A549 (cell line): ENCODE results near the gene ASF1B. TPM values are rescaled to one million over a fixed set of nuclear protein-coding genes. Genes with fewer than 3 reads are reported as not detected.

Source experiments
- ATAC-seq, 2 experiments: fragments of 200-7000 bp in 1 of 2; fragments of >200 bp in 1 of 2; cut with Nextera tagmentation in 1 of 2; cut with Tn5 transposase in 1 of 2; 3 replicates each; pipeline versions ENCODE4 v1.8.0 to v1.9.1; 2018 to 2020; ENCODE audit warnings: mild to moderate bottlenecking in 1 of 2, moderate library complexity in 1 of 2
- CTCF ChIA-PET: fragments of 300-600 bp; sonication (Branson Sonifier 250); formaldehyde crosslinking; extraction: SDS; loops from one replicate; lab custom pipeline; 2021; ENCODE audit warnings: antibody characterized with exemption, inconsistent platforms; lab: Yijun Ruan, JAX
- POLR2A ChIA-PET: fragments of 350-600 bp; formaldehyde crosslinking; extraction: SDS; loops from one replicate; lab custom pipeline; 2021; ENCODE audit warnings: antibody characterized with exemption, inconsistent platforms; lab: Yijun Ruan, JAX
- DNase-seq, 2 experiments: peaks; one replicate each; pipeline versions ENCODE4 v3.0.0 to v3.0.0-alpha.2; 2011 to 2016; ENCODE audit warnings: low read depth in 1 of 2, low spot score in 1 of 2
- FAIRE-seq: peaks from 2 replicates; lab custom pipeline; 2011; peaks lifted over from hg19 to GRCh38; lab: Jason Lieb, UNC
- H3K27ac ChIP-seq, 2 experiments: fragments of >200 bp; sonication (Bioruptor Twin); formaldehyde crosslinking; 3 replicates each; pipeline ENCODE4 v1.5.1; 2016 to 2017
- H3K4me1 ChIP-seq: fragments of >200 bp; sonication (Bioruptor Twin); formaldehyde crosslinking; 3 replicates; pipeline ENCODE4 v1.6.1; 2016
- H3K4me2 ChIP-seq: fragments of >200 bp; sonication (Bioruptor Twin); formaldehyde crosslinking; 3 replicates; pipeline ENCODE4 v1.6.1; 2016
- H3K4me3 ChIP-seq: fragments of >200 bp; sonication (Bioruptor Twin); formaldehyde crosslinking; 3 replicates; pipeline ENCODE4 v1.5.1; 2016
- H3K9me3 ChIP-seq: fragments of >200 bp; sonication (Bioruptor Twin); formaldehyde crosslinking; 3 replicates; pipeline ENCODE4 v1.6.1; 2016
- CEBPB ChIP-seq, 2 experiments: fragments of >200 bp in 1 of 2; sonication (Bioruptor Twin) in 1 of 2; formaldehyde crosslinking in 1 of 2; IDR thresholded peaks; 2 replicates each; pipeline ENCODE4 v1.6.1; 2012 to 2016
- HES2 ChIP-seq: fragments of >200 bp; sonication (Bioruptor Twin); formaldehyde crosslinking; IDR thresholded peaks from 2 replicates; pipeline ENCODE4 v1.6.1; 2016
- HOXA7 ChIP-seq: fragments of 250-450 bp; sonication (Bioruptor Pico); IDR thresholded peaks from 2 replicates; pipeline ENCODE4 v1.5.0; 2020; ENCODE audit warnings: mild to moderate bottlenecking, moderate library complexity
- HOXB5 ChIP-seq: fragments of 250-450 bp; sonication (Bioruptor Pico); IDR thresholded peaks from 2 replicates; pipeline ENCODE4 v1.5.0; 2020; ENCODE audit warnings: mild to moderate bottlenecking, moderate library complexity
- KDM1A ChIP-seq: fragments of 200-600 bp; sonication (generic); IDR thresholded peaks from 2 replicates; pipeline ENCODE4 v1.6.1; 2016; ENCODE audit warnings: low read depth, mild to moderate bottlenecking
- MAFK ChIP-seq: fragments of 450-650 bp; IDR thresholded peaks from 2 replicates; pipeline ENCODE4 v1.6.1; 2014; ENCODE audit not compliant: partially characterized antibody
- MAX ChIP-seq: IDR thresholded peaks from 2 replicates; pipeline ENCODE4 v1.6.1; 2012
- MYC ChIP-seq: IDR thresholded peaks from 2 replicates; pipeline ENCODE4 v1.6.1; 2012; ENCODE audit warnings: mild to moderate bottlenecking, inconsistent platforms, low read length, improper control_type of control experiment, borderline replicate concordance
- NFE2L2 ChIP-seq: fragments of 150-350 bp; conservative IDR thresholded peaks from 2 replicates; pipeline ENCODE4 v1.6.1; 2014; ENCODE audit warnings: low read length
- PHF8 ChIP-seq: fragments of 200-600 bp; sonication (generic); IDR thresholded peaks from 2 replicates; pipeline ENCODE4 v1.6.1; 2016; ENCODE audit warnings: low read depth, mild to moderate bottlenecking, antibody characterized with exemption, moderate library complexity, borderline replicate concordance
- POLR2A ChIP-seq: IDR thresholded peaks from 2 replicates; pipeline ENCODE4 v1.6.1; 2012; ENCODE audit warnings: mild to moderate bottlenecking, low read length
- POLR2AphosphoS2 ChIP-seq: conservative IDR thresholded peaks from 2 replicates; pipeline ENCODE4 v1.6.1; 2012; ENCODE audit warnings: low read length, improper control_type of control experiment, inconsistent platforms
- RCOR1 ChIP-seq: fragments of 150-350 bp; IDR thresholded peaks from 2 replicates; pipeline ENCODE4 v1.6.1; 2014; ENCODE audit warnings: antibody characterized with exemption, low read length, low read depth
- RNF2 ChIP-seq: fragments of 200-600 bp; sonication (generic); IDR thresholded peaks from 2 replicates; pipeline ENCODE4 v1.6.1; 2016; ENCODE audit warnings: low read depth, mild to moderate bottlenecking, antibody characterized with exemption, moderate library complexity, borderline replicate concordance
- ZC3H11A ChIP-seq: fragments of 450-650 bp; IDR thresholded peaks from 2 replicates; pipeline ENCODE4 v1.6.1; 2014; ENCODE audit warnings: antibody characterized with exemption, mild to moderate bottlenecking
- WGBS: methylation state at CpG from one replicate; pipeline ENCODE4 v1.1.6; 2017; ENCODE audit errors: missing lambda C conversion rate; 5-methylcytosine and 5-hydroxymethylcytosine counted together
- polyA plus RNA-seq, 4 experiments: library from polyadenylated mRNA; depleted of rRNA in 3 of 4; stranded (reverse); fragments of >200 nt; fragmentation: RNase III in 1 of 4; extraction: RNeasy Plus Mini Kit Qiagen cat#74134 plus additional on column Dnase treatment in 1 of 4; gene quantifications; 2 replicates in 3 of 4; 3 replicates in 1 of 4; pipeline ENCODE4 v1.2.3, GENCODE V29; 2011 to 2017
- TF ChIP-seq, protein P1 (sequence below): fragments of 250-450 bp; sonication (Bioruptor Pico); IDR thresholded peaks from 2 replicates; pipeline ENCODE4 v1.5.0; 2021; ENCODE audit warnings: mild to moderate bottlenecking, moderate library complexity, borderline replicate concordance
- TF ChIP-seq, protein P2 (sequence below): IDR thresholded peaks from 2 replicates; pipeline ENCODE4 v1.6.1; 2012; ENCODE audit warnings: low read depth, borderline replicate concordance

The ASF1B gene
- polyA plus RNA-seq, 2 of the 4 experiments (the other 2 are of a cell fraction), result 12.1 to 46.2 TPM

GRCh38 chr19:14112809-14113385, 23.5 kb downstream of the ASF1B start (continued):
- TF ChIP-seq, protein P1, sequence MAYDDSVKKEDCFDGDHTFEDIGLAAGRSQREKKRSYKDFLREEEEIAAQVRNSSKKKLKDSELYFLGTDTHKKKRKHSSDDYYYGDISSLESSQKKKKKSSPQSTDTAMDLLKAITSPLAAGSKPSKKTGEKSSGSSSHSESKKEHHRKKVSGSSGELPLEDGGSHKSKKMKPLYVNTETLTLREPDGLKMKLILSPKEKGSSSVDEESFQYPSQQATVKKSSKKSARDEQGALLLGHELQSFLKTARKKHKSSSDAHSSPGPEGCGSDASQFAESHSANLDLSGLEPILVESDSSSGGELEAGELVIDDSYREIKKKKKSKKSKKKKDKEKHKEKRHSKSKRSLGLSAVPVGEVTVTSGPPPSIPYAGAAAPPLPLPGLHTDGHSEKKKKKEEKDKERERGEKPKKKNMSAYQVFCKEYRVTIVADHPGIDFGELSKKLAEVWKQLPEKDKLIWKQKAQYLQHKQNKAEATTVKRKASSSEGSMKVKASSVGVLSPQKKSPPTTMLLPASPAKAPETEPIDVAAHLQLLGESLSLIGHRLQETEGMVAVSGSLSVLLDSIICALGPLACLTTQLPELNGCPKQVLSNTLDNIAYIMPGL (CRISPR knock-in tag), result no peak
- TF ChIP-seq MYC (no peak), POLR2A (no peak)
- TF ChIP-seq, protein P2, sequence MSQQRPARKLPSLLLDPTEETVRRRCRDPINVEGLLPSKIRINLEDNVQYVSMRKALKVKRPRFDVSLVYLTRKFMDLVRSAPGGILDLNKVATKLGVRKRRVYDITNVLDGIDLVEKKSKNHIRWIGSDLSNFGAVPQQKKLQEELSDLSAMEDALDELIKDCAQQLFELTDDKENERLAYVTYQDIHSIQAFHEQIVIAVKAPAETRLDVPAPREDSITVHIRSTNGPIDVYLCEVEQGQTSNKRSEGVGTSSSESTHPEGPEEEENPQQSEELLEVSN, result no peak

DNA sequence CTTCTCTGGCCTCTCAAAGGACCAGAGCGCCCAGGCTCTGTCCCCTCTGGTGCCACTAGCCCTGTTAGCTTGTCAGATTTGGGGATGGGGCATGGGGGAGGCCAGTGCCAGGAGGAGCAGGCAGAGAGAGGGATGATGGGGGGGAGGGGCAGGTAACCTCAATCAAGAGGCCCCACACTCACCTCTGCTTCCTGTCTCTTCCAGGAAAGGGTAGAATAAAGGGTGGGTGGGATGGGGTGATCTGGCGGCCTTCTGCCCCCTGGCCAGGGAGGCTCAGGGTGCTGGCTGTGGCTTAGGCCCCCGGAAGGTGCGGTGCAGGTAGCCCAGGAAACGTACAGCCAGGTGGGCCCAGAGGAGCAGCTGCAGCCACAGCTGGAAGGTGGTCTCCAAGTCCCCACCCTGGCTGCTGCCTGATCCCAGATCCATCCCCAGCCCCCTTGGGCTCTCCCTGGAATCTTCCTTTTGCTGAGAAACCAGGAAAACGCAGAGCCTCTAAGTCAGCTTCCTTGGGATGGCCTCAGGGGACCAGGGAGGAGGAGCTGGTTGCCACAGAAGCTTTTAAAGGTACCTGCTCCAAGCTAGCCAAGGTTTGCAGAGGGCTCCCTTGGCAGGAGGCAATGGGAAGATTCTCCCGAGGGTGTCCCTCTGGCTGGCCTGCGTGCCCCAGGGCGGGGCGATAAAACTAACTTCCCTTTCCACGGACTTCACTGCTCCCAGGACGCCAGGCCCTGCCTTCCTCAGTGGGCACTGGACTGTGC, 24.2 kb downstream of the ASF1B start:
- no peak overlapping the region for H3K4me3 ChIP-seq
- peaks cover 21% of the 10 kb centered on the region for H3K4me1 ChIP-seq
- TF ChIP-seq HOXB5 (CRISPR knock-in tag) (no peak), MYC (no peak), KDM1A (no peak), NFE2L2 (no peak), PHF8 (no peak), HOXA7 (CRISPR knock-in tag) (no peak), MAFK (no peak)
- TF ChIP-seq, all 56 proteins: peak for 0
- DNase-seq (no peak), ATAC-seq (no peak), FAIRE-seq (no peak)
- H3K4me2 ChIP-seq, result peak overlapping the region; percentile 32; the same call in 1 of the 3 replicates
- ChIA-PET CTCF (no interaction called here), POLR2A (interaction anchor here (0.7 kb wide), 1 partner anchor 250 kb away, joined by 6 read pairs; no protein-coding TSS in a partner anchor)
- peak overlapping the region in 1 of 2 experiments; percentile 50; a peak in 2 of 6 replicates for H3K27ac ChIP-seq
- no peaks in the 10 kb centered on the region for H3K9me3 ChIP-seq
- WGBS, result 65% methylated on average over 6 of the region's 12 CpGs

GRCh38 chr19:14111486-14111885, 24.9 kb downstream of the ASF1B start:
- no peak for ATAC-seq
- TF ChIP-seq POLR2AphosphoS2 (no peak), RNF2 (no peak), NFE2L2 (no peak), HOXB5 (CRISPR knock-in tag) (no peak), MAX (no peak), POLR2A (no peak), HES2 (no peak), RCOR1 (no peak), ZC3H11A (no peak), KDM1A (no peak), CEBPB (IDR thresholded peaks at IDR 0.05) (no peak)
- Histone ChIP-seq H3K4me3 (no peak overlapping the region), H3K9me3 (no peaks in the 10 kb centered on the region), H3K4me1 (peaks cover 18% of the 10 kb centered on the region), H3K27ac (no peak overlapping the region), H3K4me2 (no peak overlapping the region)
- WGBS, result 91% methylated on average over 1 of the region's 1 CpG
- ChIA-PET CTCF (interaction anchor here (0.9 kb wide), 1 partner anchor 237 kb away, joined by 3 read pairs; no protein-coding TSS in a partner anchor), POLR2A (no interaction called here)
- DNase-seq, result no peak
- FAIRE-seq, result no peak
